ENCODE results near the gene MAP2K5. TPM values are rescaled to one million over a fixed set of nuclear protein-coding genes. Genes with fewer than 3 reads are reported as not detected.

MAP2K5 gene
- polyA plus RNA-seq, 2 of the 4 experiments (the other 2 are of a cell fraction), result 7.8 to 11.0 TPM

- peak overlapping the region; percentile 39 for H3K4me3 ChIP-seq
- WGBS (ENCODE audit: missing lambda C conversion rate), result 75% methylated on average over 57 of the region's 77 CpGs
- peak in 1 of 2 experiments; percentile 11; a peak in 3 of 6 replicates for ATAC-seq
- no peaks in the 10 kb centered on the region for H3K9me3 ChIP-seq
- POLR2A ChIA-PET, result interaction anchor here (1.1 kb wide), 1 partner anchor 306 kb away, joined by 3 read pairs; no protein-coding TSS in a partner anchor
- no peak for FAIRE-seq
- H3K27ac ChIP-seq, result no peak overlapping the region
- H3K4me1 ChIP-seq, result peaks cover 22% of the 10 kb centered on the region; the same call in 2 of the 3 replicates
- CTCF ChIA-PET, result interaction anchor here (0.6 to 5.0 kb wide), 5 partner anchors 9 to 329 kb away, joined by 3 to 26 read pairs (median 3); no protein-coding TSS in a partner anchor
- TF ChIP-seq TP53 (CRISPR knock-in tag; IDR thresholded peaks at IDR 0.05) (no peak), EHMT2 (IDR thresholded peaks at IDR 0.05; ENCODE audit: low read depth) (no peak), PHF8 (IDR thresholded peaks at IDR 0.05; ENCODE audit: borderline replicate concordance, low read depth) (no peak), BCL3 (IDR thresholded peaks at IDR 0.05) (no peak), NPAS2 (CRISPR knock-in tag; IDR thresholded peaks at IDR 0.05; ENCODE audit: borderline replicate concordance) (no peak), RARB (CRISPR knock-in tag; IDR thresholded peaks at IDR 0.05) (no peak), GATA3 (IDR thresholded peaks at IDR 0.05; ENCODE audit: borderline replicate concordance) (no peak), ZC3H11A (IDR thresholded peaks at IDR 0.05) (no peak), KDM1A (IDR thresholded peaks at IDR 0.05; ENCODE audit: low read depth) (no peak), FOSB (CRISPR knock-in tag; IDR thresholded peaks at IDR 0.05) (no peak)
- peak overlapping the region; percentile 91 for H3K4me2 ChIP-seq
- peak in 1 of 2 experiments; percentile 30 for DNase-seq (ENCODE audit: low read depth in 1 of 2, low spot score in 1 of 2)
Observed at GRCh38 chr15:67825881-67826716, 283.6 kb downstream of the MAP2K5 start.

GRCh38 chr15:67826717-67827561 lies 284.4 kb downstream of the MAP2K5 start:
- Histone ChIP-seq H3K9me3 (no peaks in the 10 kb centered on the region), H3K4me2 (peak overlapping the region; percentile 56), H3K27ac (no peak overlapping the region), H3K4me1 (peaks cover 22% of the 10 kb centered on the region; the same call in 2 of the 3 replicates), H3K4me3 (peak overlapping the region; percentile 23; the same call in 2 of the 3 replicates)
- CTCF ChIA-PET, result interaction anchor here (1.0 to 5.0 kb wide), 4 partner anchors 9 to 587 kb away, joined by 3 to 26 read pairs (median 4); no protein-coding TSS in a partner anchor
- POLR2A ChIA-PET, result no interaction called here
- no peak for DNase-seq (ENCODE audit: low read depth in 1 of 2, low spot score in 1 of 2)
- ATAC-seq, result peak; percentile 5 to 32; a peak in 3 of 6 replicates
- 65% methylated on average over 63 of the region's 88 CpGs for WGBS (ENCODE audit: missing lambda C conversion rate)
- TF ChIP-seq FOSB (CRISPR knock-in tag; IDR thresholded peaks at IDR 0.05), result no peak
- no peak for TF ChIP-seq NFE2L2 (conservative IDR thresholded peaks at IDR 0.05; ENCODE audit: low read length)
- no peak for TF ChIP-seq HMGXB4 (CRISPR knock-in tag; IDR thresholded peaks at IDR 0.05; ENCODE audit: borderline replicate concordance)
- no peak for TF ChIP-seq BCL3 (IDR thresholded peaks at IDR 0.05)
- no peak for TF ChIP-seq JUN (IDR thresholded peaks at IDR 0.05)
- TF ChIP-seq POLR2AphosphoS2 (conservative IDR thresholded peaks at IDR 0.05; ENCODE audit: low read length), result no peak
- no peak for TF ChIP-seq ELK1 (IDR thresholded peaks at IDR 0.05; ENCODE audit: low read depth, low read length)
- TF ChIP-seq TP53 (CRISPR knock-in tag; IDR thresholded peaks at IDR 0.05), result no peak
- no peak for TF ChIP-seq EP300 (IDR thresholded peaks at IDR 0.05)
- TF ChIP-seq E2F6 (IDR thresholded peaks at IDR 0.05; ENCODE audit: borderline replicate concordance, low read depth), result no peak
- TF ChIP-seq MYC (IDR thresholded peaks at IDR 0.05; ENCODE audit: borderline replicate concordance, low read length), result no peak
- TF ChIP-seq HOXA7 (CRISPR knock-in tag; IDR thresholded peaks at IDR 0.05), result no peak
- TF ChIP-seq TFCP2L1 (CRISPR knock-in tag; IDR thresholded peaks at IDR 0.05), result no peak
- no peak for TF ChIP-seq ESRRA (IDR thresholded peaks at IDR 0.05; ENCODE audit: borderline replicate concordance, low read length)
- no peak for TF ChIP-seq SREBF2 (IDR thresholded peaks at IDR 0.05)
- no peak for TF ChIP-seq MAZ (IDR thresholded peaks at IDR 0.05; ENCODE audit: borderline replicate concordance, low read depth, low read length)
- no peak for TF ChIP-seq ZC3H11A (IDR thresholded peaks at IDR 0.05)
- no peak for TF ChIP-seq KDM5A (IDR thresholded peaks at IDR 0.05)
- no peak for TF ChIP-seq HEYL (CRISPR knock-in tag; IDR thresholded peaks at IDR 0.05)
- TF ChIP-seq RAD21 (conservative IDR thresholded peaks at IDR 0.05 in 1 of 2, IDR thresholded peaks at IDR 0.05 in 1 of 2), result no peak
- FAIRE-seq, result no peak
